Astrocyte (in vitro differentiated cells and primary cell): Measurements from ENCODE around the gene SLC24A4. TPM values are rescaled to one million over a fixed set of nuclear protein-coding genes. Genes with fewer than 3 reads are reported as not detected.

Experiments
- DNase-seq: peaks from one replicate; pipeline ENCODE4 v3.0.0-alpha.2; 2010; ENCODE audit warnings: low read depth
- FAIRE-seq: peaks from 2 replicates; lab custom pipeline; 2011; peaks lifted over from hg19 to GRCh38; lab: Jason Lieb, UNC
- H2AFZ ChIP-seq: 2 replicates; pipeline ENCODE4 v1.6.0; 2012; ENCODE audit warnings: low read depth, low read length, inconsistent platforms
- H3K27ac ChIP-seq: 2 replicates; pipeline ENCODE4 v1.5.1; 2011; ENCODE audit warnings: low read depth, low read length, inconsistent platforms
- H3K27me3 ChIP-seq: 2 replicates; pipeline ENCODE4 v1.6.0; 2011; ENCODE audit warnings: low read length, inconsistent platforms; ENCODE audit not compliant: insufficient read depth
- H3K36me3 ChIP-seq: 2 replicates; pipeline ENCODE4 v1.5.1; 2011; ENCODE audit warnings: low read length, inconsistent platforms; ENCODE audit not compliant: insufficient read depth
- H3K4me1 ChIP-seq: 2 replicates; pipeline ENCODE4 v1.5.1; 2011; ENCODE audit warnings: low read length, inconsistent platforms; ENCODE audit not compliant: insufficient read depth
- H3K4me2 ChIP-seq: 2 replicates; pipeline ENCODE4 v1.6.0; 2012; ENCODE audit warnings: low read length, inconsistent platforms
- H3K4me3 ChIP-seq: 2 replicates; pipeline ENCODE4 v1.5.1; 2011; ENCODE audit warnings: low read depth, mild to moderate bottlenecking, low read length, inconsistent platforms; ENCODE audit not compliant: insufficient read depth
- H3K79me2 ChIP-seq: 2 replicates; pipeline ENCODE4 v1.6.0; 2012; ENCODE audit warnings: mild to moderate bottlenecking, low read length, inconsistent platforms; ENCODE audit not compliant: insufficient read depth
- H3K9ac ChIP-seq: 2 replicates; pipeline ENCODE4 v1.6.0; 2012; ENCODE audit warnings: mild to moderate bottlenecking, low read length, inconsistent platforms
- H3K9me3 ChIP-seq: 2 replicates; pipeline ENCODE4 v1.5.1; 2012; ENCODE audit warnings: low read depth, mild to moderate bottlenecking, low read length, inconsistent platforms; ENCODE audit not compliant: insufficient read depth
- H4K20me1 ChIP-seq: 2 replicates; pipeline ENCODE4 v1.6.0; 2012; ENCODE audit warnings: low read length, inconsistent platforms; ENCODE audit not compliant: insufficient read depth
- H3K27ac Mint-ChIP-seq: one replicate; pipeline ENCODE4 v1.8.0; 2021; ENCODE audit warnings: mild to moderate bottlenecking, mixed read lengths; ENCODE audit not compliant: unreplicated experiment
- H3K27me3 Mint-ChIP-seq: one replicate; pipeline ENCODE4 v1.8.0; 2021; ENCODE audit warnings: low read depth, mixed read lengths; ENCODE audit not compliant: unreplicated experiment
- H3K36me3 Mint-ChIP-seq: one replicate; pipeline ENCODE4 v1.8.0; 2021; ENCODE audit warnings: low read depth, mixed read lengths; ENCODE audit not compliant: unreplicated experiment
- H3K4me1 Mint-ChIP-seq: one replicate; pipeline ENCODE4 v1.8.0; 2021; ENCODE audit warnings: low read depth, mixed read lengths; ENCODE audit not compliant: unreplicated experiment
- H3K4me3 Mint-ChIP-seq: one replicate; pipeline ENCODE4 v1.8.0; 2021; ENCODE audit warnings: mild to moderate bottlenecking, moderate library complexity, mixed read lengths; ENCODE audit not compliant: unreplicated experiment
- H3K9me3 Mint-ChIP-seq: one replicate; pipeline ENCODE4 v1.8.0; 2021; ENCODE audit warnings: mild to moderate bottlenecking, mixed read lengths; ENCODE audit not compliant: unreplicated experiment
- CTCF ChIP-seq: IDR thresholded peaks from 2 replicates; pipeline ENCODE4 v1.5.1; 2011; ENCODE audit warnings: low read depth, mild to moderate bottlenecking, inconsistent platforms, low read length, moderate library complexity; ENCODE audit not compliant: insufficient read depth
- EZH2 ChIP-seq: IDR thresholded peaks from 2 replicates; pipeline ENCODE4 v1.6.1; 2012; ENCODE audit warnings: mild to moderate bottlenecking, low read length, inconsistent platforms; ENCODE audit not compliant: insufficient read depth
- total RNA-seq: library from RNA; stranded (reverse); gene quantifications from 2 replicates; pipeline ENCODE4 v1.2.1, GENCODE V29; 2021

Gene SLC24A4
- total RNA-seq, 1 donor from 2014 or later, result not detected

- H3K27ac ChIP-seq, result no peak overlapping the region
- H3K4me1 ChIP-seq, result no peaks in the 10 kb centered on the region
- Mint-ChIP-seq H3K27ac (no peak overlapping the region), H3K4me1 (no peaks in the 10 kb centered on the region), H3K4me3 (no peak overlapping the region), H3K27me3 (peaks cover 51% of the 10 kb centered on the region), H3K36me3 (no peaks in the 10 kb centered on the region), H3K9me3 (peaks cover 7% of the 10 kb centered on the region)
- H3K4me2 ChIP-seq, result no peak overlapping the region
- H3K4me3 ChIP-seq, result no peak overlapping the region
- no peaks in the 10 kb centered on the region for H3K79me2 ChIP-seq
- FAIRE-seq (no peak), DNase-seq (no peak)
- no peaks in the 10 kb centered on the region for H4K20me1 ChIP-seq
- no peak overlapping the region for H3K9ac ChIP-seq
- no peaks in the 10 kb centered on the region for H3K9me3 ChIP-seq
- H3K27me3 ChIP-seq, result peaks cover 3% of the 10 kb centered on the region
- TF ChIP-seq CTCF (no peak), EZH2 (no peak)
- H2AFZ ChIP-seq, result no peak overlapping the region
- H3K36me3 ChIP-seq, result no peaks in the 10 kb centered on the region
Observed at GRCh38 chr14:92351750-92352149, 28.8 kb downstream of the SLC24A4 start.

GRCh38 chr14:92352158-92352985 is 29.4 kb downstream of the SLC24A4 start:
- no peaks in the 10 kb centered on the region for H3K79me2 ChIP-seq
- H3K9me3 ChIP-seq, result no peaks in the 10 kb centered on the region
- no peak for TF ChIP-seq EZH2
- no peak for TF ChIP-seq CTCF
- H3K36me3 ChIP-seq, result no peaks in the 10 kb centered on the region
- Mint-ChIP-seq H3K4me3 (no peak overlapping the region), H3K4me1 (no peaks in the 10 kb centered on the region), H3K9me3 (peaks cover 7% of the 10 kb centered on the region), H3K36me3 (no peaks in the 10 kb centered on the region), H3K27me3 (peaks cover 58% of the 10 kb centered on the region), H3K27ac (no peak overlapping the region)
- FAIRE-seq, result no peak
- no peaks in the 10 kb centered on the region for H4K20me1 ChIP-seq
- no peak overlapping the region for H2AFZ ChIP-seq
- DNase-seq, result no peak
- no peak overlapping the region for H3K4me2 ChIP-seq
- no peak overlapping the region for H3K27ac ChIP-seq
- no peak overlapping the region for H3K9ac ChIP-seq
- no peaks in the 10 kb centered on the region for H3K4me1 ChIP-seq
- no peak overlapping the region for H3K4me3 ChIP-seq
- H3K27me3 ChIP-seq, result peaks cover under 1% of the 10 kb centered on the region

GRCh38 chr14:92353447-92353846 is 30.5 kb downstream of the SLC24A4 start:
- H4K20me1 ChIP-seq, result no peaks in the 10 kb centered on the region
- no peak for DNase-seq
- H3K9ac ChIP-seq, result no peak overlapping the region
- H3K27me3 ChIP-seq, result no peaks in the 10 kb centered on the region
- H3K36me3 ChIP-seq, result no peaks in the 10 kb centered on the region
- H3K4me2 ChIP-seq, result no peak overlapping the region
- no peak overlapping the region for H2AFZ ChIP-seq
- no peak overlapping the region for H3K27ac ChIP-seq
- no peak overlapping the region for H3K27ac Mint-ChIP-seq
- H3K9me3 Mint-ChIP-seq, result peaks cover 7% of the 10 kb centered on the region
- H3K4me3 ChIP-seq, result no peak overlapping the region
- FAIRE-seq, result no peak
- H3K79me2 ChIP-seq, result no peaks in the 10 kb centered on the region
- no peaks in the 10 kb centered on the region for H3K4me1 Mint-ChIP-seq
- no peak overlapping the region for H3K4me3 Mint-ChIP-seq
- H3K27me3 Mint-ChIP-seq, result peaks cover 64% of the 10 kb centered on the region
- no peaks in the 10 kb centered on the region for H3K36me3 Mint-ChIP-seq
- H3K9me3 ChIP-seq, result no peaks in the 10 kb centered on the region
- H3K4me1 ChIP-seq, result no peaks in the 10 kb centered on the region
- TF ChIP-seq EZH2, result no peak
- no peak for TF ChIP-seq CTCF
